ENCODE measurements around the gene MEIOSIN.

The MEIOSIN gene

DNA sequence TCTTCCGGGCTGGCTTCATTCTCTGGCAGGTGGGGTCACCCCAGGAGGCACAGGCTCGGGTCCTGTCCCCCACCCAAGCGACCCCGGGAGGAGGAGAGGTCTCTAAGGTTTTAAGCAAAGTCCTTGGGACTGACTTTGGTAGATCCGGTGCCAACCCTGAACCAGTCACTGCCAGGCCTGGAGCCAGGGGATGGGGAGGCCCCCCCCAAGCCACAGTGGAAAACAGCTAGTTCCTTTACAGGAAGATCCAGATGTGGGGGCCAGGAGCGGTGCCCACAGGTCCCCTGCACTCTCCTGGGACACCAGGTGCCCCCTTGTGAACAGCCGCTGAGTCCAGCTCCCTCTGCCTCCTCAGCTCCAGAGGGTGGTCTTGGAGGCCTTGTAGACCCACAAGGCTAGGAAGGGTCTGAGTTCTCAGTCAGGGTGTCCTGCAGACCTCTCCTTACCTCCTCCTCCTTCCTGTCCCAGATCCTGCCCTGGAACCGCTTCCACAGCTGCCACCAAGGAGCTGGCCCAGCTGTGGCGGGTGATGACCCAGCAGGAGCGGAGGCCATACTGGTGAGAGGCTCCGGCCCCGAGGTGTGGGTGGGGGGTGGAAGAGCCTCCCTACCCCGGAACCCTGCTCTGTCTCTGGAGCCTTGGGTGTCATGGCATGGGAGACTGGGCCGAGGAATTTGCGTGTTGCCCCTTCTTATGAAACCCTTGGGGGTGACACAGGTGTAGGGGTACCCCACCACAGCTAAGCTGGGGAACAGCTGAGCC, 29.8 kb downstream of the MEIOSIN start:
- FAIRE-seq (no peak), DNase-seq (ENCODE audit: insufficient read length, low spot score) (no peak)
- TF ChIP-seq CTCF (IDR thresholded peaks at IDR 0.05; ENCODE audit: insufficient read depth, missing control alignments): no peak

DNA sequence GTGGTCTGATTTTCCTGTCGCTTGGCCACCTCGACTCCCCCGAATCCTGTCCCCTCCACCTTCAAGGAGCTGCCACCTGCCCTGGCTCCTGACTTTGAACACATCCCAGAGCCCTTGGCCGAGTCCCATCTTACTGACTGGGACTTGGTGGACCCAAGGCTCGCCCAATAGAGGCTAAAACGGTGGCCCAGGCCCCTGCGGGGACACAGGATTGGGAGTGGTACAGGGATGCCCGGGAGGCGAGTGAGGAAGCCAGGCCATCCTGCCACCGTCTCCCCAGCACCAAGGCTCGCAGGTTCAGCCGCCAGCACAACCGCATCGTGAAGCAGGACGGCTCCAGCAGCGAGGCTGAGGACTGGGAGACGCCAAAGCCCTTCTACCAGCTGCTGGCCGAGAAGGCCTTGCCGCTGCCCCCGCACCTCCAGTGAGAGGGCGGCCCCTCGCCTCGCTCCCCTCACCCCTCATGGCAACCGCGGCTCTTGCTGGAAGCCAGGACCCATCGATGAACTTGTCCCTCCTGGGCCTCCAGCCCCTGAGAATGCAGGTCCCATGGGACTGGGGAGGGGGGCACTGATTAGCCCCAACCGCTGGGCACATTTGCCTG, 30.6 kb downstream of the MEIOSIN start:
- TF ChIP-seq CTCF (IDR thresholded peaks at IDR 0.05; ENCODE audit: insufficient read depth, missing control alignments): no peak
- DNase-seq (ENCODE audit: insufficient read length, low spot score) (no peak), FAIRE-seq (no peak)

GRCh38 chr19:45764475-45764874, 31.2 kb downstream of the MEIOSIN start:
- FAIRE-seq (no peak), DNase-seq (ENCODE audit: insufficient read length, low spot score) (no peak)
- TF ChIP-seq CTCF (IDR thresholded peaks at IDR 0.05; ENCODE audit: insufficient read depth, missing control alignments): no peak

GRCh38 chr19:45764945-45765701, 31.9 kb downstream of the MEIOSIN start:
- no peak for TF ChIP-seq CTCF (IDR thresholded peaks at IDR 0.05; ENCODE audit: insufficient read depth, missing control alignments)
- DNase-seq (ENCODE audit: insufficient read length, low spot score): no peak
- no peak for FAIRE-seq

DNA sequence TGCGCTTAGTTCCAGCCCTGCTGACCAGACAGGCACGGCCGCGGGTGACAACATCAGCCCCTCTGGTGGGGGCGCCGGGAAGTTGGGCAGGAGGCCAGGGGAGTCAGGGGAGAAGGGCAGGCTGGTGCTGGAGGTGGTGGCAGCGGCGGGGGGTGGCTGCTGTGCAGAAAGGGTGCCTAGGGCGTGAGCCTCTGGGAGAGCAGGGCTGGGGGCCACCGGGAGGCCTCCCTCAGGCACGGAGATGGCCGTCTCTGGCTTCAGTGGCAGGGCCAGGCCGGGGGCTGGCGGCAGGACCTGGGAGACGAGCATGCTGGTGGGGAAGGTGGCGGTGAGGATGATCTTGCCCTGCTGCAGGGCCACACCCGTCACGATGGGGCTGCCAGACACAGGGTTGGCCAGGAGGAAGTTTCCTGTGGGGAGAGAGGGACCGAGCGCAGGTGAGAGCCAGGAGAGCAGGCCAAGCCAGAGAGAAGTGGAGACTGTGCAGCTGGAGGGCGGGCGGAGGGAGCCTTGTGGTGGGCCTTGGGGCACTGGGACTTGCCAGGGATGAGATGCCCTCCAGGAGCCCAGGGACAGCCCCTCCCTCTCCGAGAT, 32.6 kb downstream of the MEIOSIN start:
- no peak for TF ChIP-seq CTCF (IDR thresholded peaks at IDR 0.05; ENCODE audit: insufficient read depth, missing control alignments)
- no peak for FAIRE-seq

GRCh38 chr19:45766296-45766868, 33.1 kb downstream of the MEIOSIN start:
- no peak for TF ChIP-seq CTCF (IDR thresholded peaks at IDR 0.05; ENCODE audit: insufficient read depth, missing control alignments)
- FAIRE-seq (no peak), DNase-seq (ENCODE audit: insufficient read length, low spot score) (no peak)

More for the DNA sequence above, 32.6 kb downstream of the MEIOSIN start:
- no peak for DNase-seq (ENCODE audit: insufficient read length, low spot score)

All from D721Med (cell line).